Peyer's patch (tissue), 4 donors: Measurements from ENCODE around the gene DLK1. TPM values are rescaled to one million over a fixed set of nuclear protein-coding genes. Genes with fewer than 3 reads are reported as not detected.

ENCODE experiments used
- DNase-seq, 3 donors: peaks; one replicate each; pipeline ENCODE4 v3.0.0-alpha.2; 2017 to 2019
- H3K27ac ChIP-seq, 4 donors: fragments of 200-600 bp; sonication (generic); one replicate each; pipeline ENCODE4 v1.5.1; 2016 to 2019
- H3K27me3 ChIP-seq, 2 donors: fragments of 200-600 bp; sonication (generic); one replicate each; pipeline ENCODE4 v1.5.1; 2019
- H3K36me3 ChIP-seq, 3 donors: fragments of 200-600 bp; sonication (generic); one replicate each; pipeline ENCODE4 v1.5.1; 2016 to 2019
- H3K4me1 ChIP-seq, 4 donors: fragments of 200-600 bp; sonication (generic); one replicate each; pipeline ENCODE4 v1.5.1; 2016 to 2019
- H3K4me3 ChIP-seq, 4 donors: fragments of 200-600 bp; sonication (generic); 1 replicate in 3 of 4; 2 replicates in 1 of 4; pipeline ENCODE4 v1.5.1; 2016 to 2019; ENCODE audit warnings: mild to moderate bottlenecking in 1 of 4
- H3K9me3 ChIP-seq, 4 donors: fragments of 200-600 bp; sonication (generic); one replicate each; pipeline ENCODE4 v1.5.1; 2016 to 2019; ENCODE audit warnings: mild to moderate bottlenecking in 1 of 4
- CTCF ChIP-seq, 6 experiments: fragments of 450-650 bp in 4 of 6; fragments of 200-600 bp in 2 of 6; sonication (generic) in 1 of 6; IDR thresholded peaks; one replicate each; pipeline ENCODE4 v1.5.1; 2017 to 2019; ENCODE audit warnings: antibody characterized with exemption in 6 of 6, mild to moderate bottlenecking in 3 of 6, moderate library complexity in 1 of 6
- POLR2A ChIP-seq, 2 donors: fragments of 450-650 bp; IDR thresholded peaks; one replicate each; pipeline ENCODE4 v1.5.1; 2017; ENCODE audit warnings: antibody characterized with exemption in 2 of 2, mild to moderate bottlenecking in 2 of 2, moderate library complexity in 2 of 2
- total RNA-seq, 4 donors: library from RNA; depleted of rRNA; stranded (reverse); fragments of >200 nt; gene quantifications; one replicate each; pipeline ENCODE4 v1.1.0, GENCODE V29; 2016

The DLK1 gene
- total RNA-seq, 4 donors from 2014 or later, result not detected

- no peaks in the 10 kb centered on the region for H3K4me1 ChIP-seq
- no peaks in the 10 kb centered on the region for H3K36me3 ChIP-seq
- H3K4me3 ChIP-seq, result no peak overlapping the region
- no peak for TF ChIP-seq CTCF (IDR thresholded peaks at IDR 0.05)
- no peak for TF ChIP-seq POLR2A (IDR thresholded peaks at IDR 0.05)
- H3K27ac ChIP-seq, result no peak overlapping the region
- H3K27me3 ChIP-seq, result no peaks in the 10 kb centered on the region
- DNase-seq, result no peak
- no peaks in the 10 kb centered on the region for H3K9me3 ChIP-seq
Measured at GRCh38 chr14:100737526-100737925, 10.8 kb downstream of the DLK1 start.

- no peaks in the 10 kb centered on the region for H3K36me3 ChIP-seq
- H3K27me3 ChIP-seq, result no peaks in the 10 kb centered on the region
- no peaks in the 10 kb centered on the region for H3K9me3 ChIP-seq
- TF ChIP-seq POLR2A (IDR thresholded peaks at IDR 0.05), result no peak
- no peak for TF ChIP-seq CTCF (IDR thresholded peaks at IDR 0.05)
- DNase-seq, result no peak
- H3K4me1 ChIP-seq, result no peaks in the 10 kb centered on the region
- H3K27ac ChIP-seq, result no peak overlapping the region
- H3K4me3 ChIP-seq, result no peak overlapping the region
Measured at GRCh38 chr14:100738269-100738691, 11.6 kb downstream of the DLK1 start.

GRCh38 chr14:100738704-100739131 lies 12.0 kb downstream of the DLK1 start:
- no peaks in the 10 kb centered on the region for H3K27me3 ChIP-seq
- DNase-seq, result no peak
- H3K4me1 ChIP-seq, result no peaks in the 10 kb centered on the region
- H3K9me3 ChIP-seq, result no peaks in the 10 kb centered on the region
- H3K27ac ChIP-seq, result no peak overlapping the region
- H3K4me3 ChIP-seq, result no peak overlapping the region
- TF ChIP-seq CTCF (IDR thresholded peaks at IDR 0.05) (no peak), POLR2A (IDR thresholded peaks at IDR 0.05) (no peak)
- H3K36me3 ChIP-seq, result no peaks in the 10 kb centered on the region

GRCh38 chr14:100739306-100739705 lies 12.6 kb downstream of the DLK1 start:
- H3K4me3 ChIP-seq, result no peak overlapping the region
- no peaks in the 10 kb centered on the region for H3K4me1 ChIP-seq
- DNase-seq, result no peak
- TF ChIP-seq CTCF (IDR thresholded peaks at IDR 0.05) (no peak), POLR2A (IDR thresholded peaks at IDR 0.05) (no peak)
- no peaks in the 10 kb centered on the region for H3K9me3 ChIP-seq
- no peaks in the 10 kb centered on the region for H3K27me3 ChIP-seq
- H3K27ac ChIP-seq, result no peak overlapping the region
- no peaks in the 10 kb centered on the region for H3K36me3 ChIP-seq

- Histone ChIP-seq H3K27me3 (no peaks in the 10 kb centered on the region), H3K27ac (no peak overlapping the region), H3K36me3 (no peaks in the 10 kb centered on the region), H3K4me3 (no peak overlapping the region), H3K4me1 (no peaks in the 10 kb centered on the region), H3K9me3 (no peaks in the 10 kb centered on the region)
- no peak for DNase-seq
- TF ChIP-seq POLR2A (IDR thresholded peaks at IDR 0.05) (no peak), CTCF (IDR thresholded peaks at IDR 0.05) (no peak)
Measured at GRCh38 chr14:100740196-100740825, 13.6 kb downstream of the DLK1 start.

GRCh38 chr14:100740929-100741328 lies 14.2 kb downstream of the DLK1 start:
- H3K4me3 ChIP-seq, result no peak overlapping the region
- no peaks in the 10 kb centered on the region for H3K36me3 ChIP-seq
- no peaks in the 10 kb centered on the region for H3K4me1 ChIP-seq
- TF ChIP-seq POLR2A (IDR thresholded peaks at IDR 0.05) (no peak), CTCF (IDR thresholded peaks at IDR 0.05) (no peak)
- no peaks in the 10 kb centered on the region for H3K9me3 ChIP-seq
- no peaks in the 10 kb centered on the region for H3K27me3 ChIP-seq
- DNase-seq, result no peak
- H3K27ac ChIP-seq, result no peak overlapping the region
